D721Med (cell line): Measurements from ENCODE around the gene HLA-DMB.
A peak's percentile ranks its signal among the peaks of the same experiment; 100 is the strongest.

Experiments
- DNase-seq: peaks from one replicate; pipeline ENCODE4 v3.0.0; 2011; ENCODE audit warnings: low spot score; ENCODE audit not compliant: insufficient read length
- FAIRE-seq: peaks from 2 replicates; lab custom pipeline; 2011; peaks lifted over from hg19 to GRCh38; lab: Jason Lieb, UNC
- CTCF ChIP-seq: IDR thresholded peaks from 2 replicates; pipeline ENCODE4 v1.5.1; 2012; ENCODE audit warnings: mild to moderate bottlenecking, control low read depth; ENCODE audit not compliant: insufficient read depth; ENCODE audit errors: missing control alignments

Gene HLA-DMB

DNA sequence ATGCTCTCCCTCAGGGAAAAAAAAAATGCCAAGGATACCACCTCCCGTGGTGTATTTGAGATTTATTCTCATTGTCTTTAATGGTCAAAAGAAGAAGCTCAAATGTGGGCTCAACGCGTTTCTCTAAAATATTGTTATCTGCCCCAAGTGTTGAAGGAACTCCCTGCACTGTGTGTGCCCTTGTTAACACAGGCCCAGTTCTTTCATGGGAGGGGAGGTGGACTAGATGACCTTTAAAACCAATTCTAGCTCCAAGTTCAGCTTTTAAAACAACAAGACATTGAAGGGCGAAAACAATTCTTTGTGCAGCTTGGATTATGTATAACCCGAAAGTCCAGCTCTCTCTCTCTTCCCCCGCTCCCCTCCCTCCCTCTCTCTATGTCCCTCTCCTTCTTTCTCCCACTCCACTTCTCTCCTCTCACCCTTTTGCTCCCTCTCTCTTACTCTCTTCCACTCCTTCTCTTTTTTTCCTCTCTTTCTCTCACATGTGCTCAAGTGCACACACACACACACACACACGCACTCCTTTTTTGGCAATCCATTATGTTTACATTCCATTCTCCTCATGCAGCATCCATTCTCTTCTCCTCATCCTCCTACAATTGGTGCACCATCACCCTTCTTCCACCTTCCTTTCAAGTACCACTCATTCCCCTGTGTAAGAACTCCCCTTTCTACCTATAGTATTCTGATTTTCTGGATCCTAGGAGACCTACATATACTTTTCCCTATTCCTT lies 8.5 kb downstream of the HLA-DMB start:
- DNase-seq: no peak
- no peak for TF ChIP-seq CTCF
- no peak for FAIRE-seq

GRCh38 chr6:32931211-32931610 lies 9.6 kb downstream of the HLA-DMB start:
- no peak for TF ChIP-seq CTCF
- no peak for FAIRE-seq
- no peak for DNase-seq

DNA sequence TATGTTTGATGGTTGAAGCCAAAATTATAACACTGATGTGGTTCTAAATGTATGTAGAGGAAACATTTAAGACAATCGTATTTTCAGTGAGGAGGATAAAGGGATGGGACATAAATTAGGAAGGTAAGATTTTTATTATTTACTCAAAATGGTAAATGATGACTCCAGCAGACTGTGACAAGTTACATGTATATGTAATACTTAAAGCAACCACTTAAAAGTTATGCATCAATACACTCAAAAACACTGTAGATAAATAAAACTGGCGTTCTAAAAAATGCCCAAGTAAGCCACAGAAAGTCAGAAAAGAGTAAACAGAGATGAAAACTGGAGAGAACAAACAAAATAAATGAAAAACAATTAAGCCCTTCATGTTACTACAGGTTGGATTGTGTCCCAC lies 18.7 kb downstream of the HLA-DMB start:
- no peak for TF ChIP-seq CTCF
- DNase-seq (no peak), FAIRE-seq (no peak)

DNA sequence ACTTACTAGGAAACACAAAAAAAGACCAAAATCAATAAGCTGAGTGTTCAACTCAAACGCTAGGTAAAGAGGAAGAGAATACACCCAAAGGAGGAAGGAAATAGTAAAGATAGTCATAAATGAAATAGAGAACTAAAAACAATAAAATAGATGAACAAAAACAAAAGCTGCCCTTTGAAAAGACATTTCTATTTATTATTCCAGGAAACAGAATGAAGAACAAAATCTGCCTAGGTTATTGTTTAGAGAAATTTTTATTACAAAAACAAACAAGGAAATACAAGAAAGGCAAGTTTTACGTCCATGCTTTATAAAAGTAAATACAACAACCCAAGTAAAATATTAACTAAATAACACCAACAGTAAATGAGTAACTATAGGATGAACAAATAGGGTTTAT lies 20.1 kb downstream of the HLA-DMB start:
- FAIRE-seq (no peak), DNase-seq (no peak)
- TF ChIP-seq CTCF: no peak

DNA sequence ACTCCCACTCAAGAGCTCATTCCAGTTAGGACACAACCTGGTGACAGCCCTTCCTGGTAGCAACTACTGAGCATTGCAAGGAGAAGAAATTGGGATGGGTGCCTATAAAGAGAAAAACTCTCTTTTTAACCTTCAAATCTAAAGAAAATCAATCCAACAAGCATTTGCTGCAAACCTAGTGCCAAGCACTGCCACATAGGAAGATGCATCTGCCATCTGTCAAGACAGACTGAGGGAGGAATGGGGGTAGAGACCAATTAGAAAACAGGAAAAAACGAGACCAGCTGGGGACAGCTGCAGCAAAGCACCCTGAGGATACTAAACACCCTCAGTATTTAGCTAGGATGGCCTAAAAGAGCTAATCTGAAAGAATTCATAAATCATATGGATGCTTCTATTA lies 27.9 kb downstream of the HLA-DMB start:
- FAIRE-seq (no peak), DNase-seq (no peak)
- no peak for TF ChIP-seq CTCF

DNA sequence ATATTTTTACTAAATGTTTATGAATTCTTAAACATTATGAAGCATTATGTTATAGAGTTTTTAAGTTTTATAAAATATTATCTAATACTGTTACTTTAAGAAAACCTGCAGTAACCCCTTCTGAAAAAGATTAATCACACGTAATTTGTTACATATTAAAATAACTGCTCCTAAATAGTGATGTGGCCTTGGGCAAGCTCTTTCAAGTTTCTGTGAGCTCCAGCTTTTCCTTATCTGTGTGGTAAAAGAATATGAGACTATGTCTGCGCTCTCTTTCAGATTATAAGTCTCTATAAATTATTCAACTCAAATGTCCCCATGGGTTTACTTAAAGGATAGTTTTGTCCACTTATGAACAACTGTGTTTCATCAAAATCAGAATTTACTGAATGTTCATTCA lies 31.9 kb downstream of the HLA-DMB start:
- TF ChIP-seq CTCF: no peak
- peak; percentile 11 for FAIRE-seq
- DNase-seq: no peak

GRCh38 chr6:32906539-32906938 lies 34.3 kb downstream of the HLA-DMB start:
- FAIRE-seq: no peak

More at GRCh38 chr6:32906539-32906938, 34.3 kb downstream of the HLA-DMB start:
- TF ChIP-seq CTCF: no peak
- no peak for DNase-seq
